ENCODE results near the gene RAB44. TPM values are rescaled to one million over a fixed set of nuclear protein-coding genes. Genes with fewer than 3 reads are reported as not detected.

Gene RAB44
- total RNA-seq, 1 experiment from 2014 or later, result 0.05 TPM

DNA sequence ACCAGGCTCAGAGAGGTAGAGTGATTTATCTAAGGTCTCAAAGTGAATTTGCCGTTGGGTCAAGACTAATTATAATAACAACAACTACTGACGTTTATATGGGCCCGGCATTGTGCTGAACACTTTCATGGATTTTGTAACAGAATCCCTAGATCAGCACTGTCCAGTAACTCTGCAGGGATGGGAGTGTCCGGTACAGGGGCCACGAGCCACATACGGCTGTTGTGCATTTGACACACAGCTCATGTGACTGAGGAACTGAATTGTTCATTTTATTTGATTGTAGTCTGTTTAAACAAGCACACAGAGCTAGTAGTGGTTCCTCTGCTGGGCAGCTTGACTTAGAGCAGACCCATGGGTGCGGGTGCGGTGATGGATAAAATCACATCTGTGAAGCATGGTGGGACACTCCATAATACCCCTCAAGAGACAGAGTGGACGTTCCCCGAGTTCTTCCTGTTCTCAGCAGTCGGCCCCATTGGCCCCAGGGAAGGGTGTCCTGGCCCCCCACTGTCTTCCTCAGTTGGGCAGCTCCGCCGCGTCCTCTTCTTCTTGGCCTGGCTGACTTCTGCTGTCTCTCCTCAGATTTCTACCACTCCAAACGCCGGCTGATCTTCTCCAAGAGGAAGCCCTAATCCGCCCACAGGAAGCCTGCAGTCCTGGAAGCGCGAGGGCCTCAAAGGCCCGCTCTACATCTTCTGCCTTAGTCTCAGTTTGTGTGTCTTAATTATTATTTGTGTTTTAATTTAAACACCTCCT is 12.3 kb upstream of the RAB44 start:
- intact Hi-C loops (cut with micrococcal nuclease), result no loop called here
- no peaks in the 10 kb centered on the region for H3K9me3 ChIP-seq (ENCODE audit: control insufficient read depth in 1 of 2, insufficient read depth in 1 of 2, low read depth in 1 of 2, low read length in 2 of 2)
- no TSS peak for BruUV-seq (replicated peaks)
- no peak overlapping the region for H3K4me2 ChIP-seq (ENCODE audit: low read length)
- H4K20me1 ChIP-seq (ENCODE audit: insufficient read depth), result peaks cover 4% of the 10 kb centered on the region; the same call in 1 of the 2 replicates
- ChIA-PET RAD21 (ENCODE audit: low non-redundant PET in 1 of 2, low total read pairs in 2 of 2, uncharacterized antibody in 2 of 2, unreplicated experiment in 2 of 2) (no interaction called here), CTCF (no interaction called here), POLR2A (no interaction called here)
- peaks cover 29 to 34% of the 10 kb centered on the region in 2 experiments for H3K4me1 ChIP-seq (ENCODE audit: control insufficient read depth in 1 of 2, insufficient read depth in 2 of 2, low read length in 2 of 2)
- DNase-seq (ENCODE audit: low read depth, low spot score), result no peak
- H3K9ac ChIP-seq (ENCODE audit: low read length), result no peak overlapping the region
- H3K9me2 ChIP-seq (ENCODE audit: insufficient read depth), result no peaks in the 10 kb centered on the region
- H3K27me3 ChIP-seq (ENCODE audit: insufficient read depth, low read length), result no peaks in the 10 kb centered on the region
- H3K36me3 ChIP-seq (ENCODE audit: control insufficient read depth in 1 of 2, insufficient read depth in 2 of 2, low read length in 2 of 2), result peaks cover 25 to 37% of the 10 kb centered on the region in 2 experiments
- no peak overlapping the region for H2AFZ ChIP-seq (ENCODE audit: low read depth, low read length, poor library complexity, severe bottlenecking)
- H3K4me3 ChIP-seq (replicated peaks in 1 of 2; ENCODE audit: low read depth in 1 of 2, low read length in 2 of 2), result no peak overlapping the region
- peaks cover 44% of the 10 kb centered on the region for H3K79me2 ChIP-seq (ENCODE audit: insufficient read depth, low read length)
- ATAC-seq, result no peak
- TF ChIP-seq TCF7L2 (IDR thresholded peaks at IDR 0.05; ENCODE audit: borderline replicate concordance, extremely low read depth, insufficient read depth, insufficient read length) (no peak), POLR2A (IDR thresholded peaks at IDR 0.05; ENCODE audit: borderline replicate concordance, extremely low read depth, insufficient read depth, insufficient read length) (no peak), POLR2AphosphoS5 (IDR thresholded peaks at IDR 0.05; ENCODE audit: low read depth, low read length) (peak; percentile 37)
- H3K27ac ChIP-seq (ENCODE audit: low read depth, low read length), result no peak overlapping the region

DNA sequence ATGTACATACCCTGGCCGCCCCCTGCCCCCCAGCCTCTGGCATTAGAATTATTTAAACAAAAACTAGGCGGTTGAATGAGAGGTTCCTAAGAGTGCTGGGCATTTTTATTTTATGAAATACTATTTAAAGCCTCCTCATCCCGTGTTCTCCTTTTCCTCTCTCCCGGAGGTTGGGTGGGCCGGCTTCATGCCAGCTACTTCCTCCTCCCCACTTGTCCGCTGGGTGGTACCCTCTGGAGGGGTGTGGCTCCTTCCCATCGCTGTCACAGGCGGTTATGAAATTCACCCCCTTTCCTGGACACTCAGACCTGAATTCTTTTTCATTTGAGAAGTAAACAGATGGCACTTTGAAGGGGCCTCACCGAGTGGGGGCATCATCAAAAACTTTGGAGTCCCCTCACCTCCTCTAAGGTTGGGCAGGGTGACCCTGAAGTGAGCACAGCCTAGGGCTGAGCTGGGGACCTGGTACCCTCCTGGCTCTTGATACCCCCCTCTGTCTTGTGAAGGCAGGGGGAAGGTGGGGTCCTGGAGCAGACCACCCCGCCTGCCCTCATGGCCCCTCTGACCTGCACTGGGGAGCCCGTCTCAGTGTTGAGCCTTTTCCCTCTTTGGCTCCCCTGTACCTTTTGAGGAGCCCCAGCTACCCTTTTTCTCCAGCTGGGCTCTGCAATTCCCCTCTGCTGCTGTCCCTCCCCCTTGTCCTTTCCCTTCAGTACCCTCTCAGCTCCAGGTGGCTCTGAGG is 11.5 kb upstream of the RAB44 start:
- Histone ChIP-seq H3K4me2 (ENCODE audit: low read length) (no peak overlapping the region), H3K4me1 (ENCODE audit: control insufficient read depth in 1 of 2, insufficient read depth in 2 of 2, low read length in 2 of 2) (peaks cover 24 to 26% of the 10 kb centered on the region in 2 experiments), H3K79me2 (ENCODE audit: insufficient read depth, low read length) (peaks cover 36% of the 10 kb centered on the region), H3K27me3 (ENCODE audit: insufficient read depth, low read length) (no peaks in the 10 kb centered on the region), H3K9me2 (ENCODE audit: insufficient read depth) (no peaks in the 10 kb centered on the region), H3K9ac (ENCODE audit: low read length) (no peak overlapping the region), H3K9me3 (ENCODE audit: control insufficient read depth in 1 of 2, insufficient read depth in 1 of 2, low read depth in 1 of 2, low read length in 2 of 2) (no peaks in the 10 kb centered on the region), H2AFZ (ENCODE audit: low read depth, low read length, poor library complexity, severe bottlenecking) (no peak overlapping the region), H3K27ac (ENCODE audit: low read depth, low read length) (no peak overlapping the region), H3K4me3 (replicated peaks in 1 of 2; ENCODE audit: low read depth in 1 of 2, low read length in 2 of 2) (no peak overlapping the region), H4K20me1 (ENCODE audit: insufficient read depth) (peaks cover 4% of the 10 kb centered on the region; the same call in 1 of the 2 replicates), H3K36me3 (ENCODE audit: control insufficient read depth in 1 of 2, insufficient read depth in 2 of 2, low read length in 2 of 2) (peaks cover 25 to 37% of the 10 kb centered on the region in 2 experiments)
- no peak for ATAC-seq
- ChIA-PET CTCF (no interaction called here), RAD21 (ENCODE audit: low non-redundant PET in 1 of 2, low total read pairs in 2 of 2, uncharacterized antibody in 2 of 2, unreplicated experiment in 2 of 2) (no interaction called here), POLR2A (interaction anchor here (0.9 to 2.4 kb wide), 3 partner anchors 8 to 43 kb away, joined by 3 to 9 read pairs (median 5); partner anchors contain the start of gene CDKN1A)
- TF ChIP-seq, protein P1, sequence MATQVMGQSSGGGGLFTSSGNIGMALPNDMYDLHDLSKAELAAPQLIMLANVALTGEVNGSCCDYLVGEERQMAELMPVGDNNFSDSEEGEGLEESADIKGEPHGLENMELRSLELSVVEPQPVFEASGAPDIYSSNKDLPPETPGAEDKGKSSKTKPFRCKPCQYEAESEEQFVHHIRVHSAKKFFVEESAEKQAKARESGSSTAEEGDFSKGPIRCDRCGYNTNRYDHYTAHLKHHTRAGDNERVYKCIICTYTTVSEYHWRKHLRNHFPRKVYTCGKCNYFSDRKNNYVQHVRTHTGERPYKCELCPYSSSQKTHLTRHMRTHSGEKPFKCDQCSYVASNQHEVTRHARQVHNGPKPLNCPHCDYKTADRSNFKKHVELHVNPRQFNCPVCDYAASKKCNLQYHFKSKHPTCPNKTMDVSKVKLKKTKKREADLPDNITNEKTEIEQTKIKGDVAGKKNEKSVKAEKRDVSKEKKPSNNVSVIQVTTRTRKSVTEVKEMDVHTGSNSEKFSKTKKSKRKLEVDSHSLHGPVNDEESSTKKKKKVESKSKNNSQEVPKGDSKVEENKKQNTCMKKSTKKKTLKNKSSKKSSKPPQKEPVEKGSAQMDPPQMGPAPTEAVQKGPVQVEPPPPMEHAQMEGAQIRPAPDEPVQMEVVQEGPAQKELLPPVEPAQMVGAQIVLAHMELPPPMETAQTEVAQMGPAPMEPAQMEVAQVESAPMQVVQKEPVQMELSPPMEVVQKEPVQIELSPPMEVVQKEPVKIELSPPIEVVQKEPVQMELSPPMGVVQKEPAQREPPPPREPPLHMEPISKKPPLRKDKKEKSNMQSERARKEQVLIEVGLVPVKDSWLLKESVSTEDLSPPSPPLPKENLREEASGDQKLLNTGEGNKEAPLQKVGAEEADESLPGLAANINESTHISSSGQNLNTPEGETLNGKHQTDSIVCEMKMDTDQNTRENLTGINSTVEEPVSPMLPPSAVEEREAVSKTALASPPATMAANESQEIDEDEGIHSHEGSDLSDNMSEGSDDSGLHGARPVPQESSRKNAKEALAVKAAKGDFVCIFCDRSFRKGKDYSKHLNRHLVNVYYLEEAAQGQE (IDR thresholded peaks at IDR 0.05; ENCODE audit: low read depth), result no peak
- TSS peak; percentile 1 for BruUV-seq (replicated peaks)
- intact Hi-C loops (cut with micrococcal nuclease), result no loop called here
- no peak for DNase-seq (ENCODE audit: low read depth, low spot score)

All from HCT116 (cell line).